Colonic mucosa (tissue), 4 donors: ENCODE results near the gene PFKP. TPM values are rescaled to one million over a fixed set of nuclear protein-coding genes. Genes with fewer than 3 reads are reported as not detected.

Source experiments
- DNase-seq: peaks from one replicate; pipeline ENCODE4 v3.0.0-alpha.2; 2020
- H3K27ac ChIP-seq: fragments of 200-600 bp; one replicate; pipeline ENCODE4 v1.8.0; 2021
- H3K27me3 ChIP-seq: fragments of 200-600 bp; one replicate; pipeline ENCODE4 v1.8.0; 2021
- H3K36me3 ChIP-seq: fragments of 200-600 bp; one replicate; pipeline ENCODE4 v1.8.0; 2021
- H3K4me1 ChIP-seq: fragments of 200-600 bp; one replicate; pipeline ENCODE4 v1.8.0; 2021; ENCODE audit warnings: mild to moderate bottlenecking
- H3K4me3 ChIP-seq: fragments of 200-600 bp; one replicate; pipeline ENCODE4 v1.8.0; 2021
- H3K9ac ChIP-seq, 2 donors: one replicate each; pipeline ENCODE4 v1.7.0; 2013; ENCODE audit warnings: control low read depth in 2 of 2, low read depth in 2 of 2, low read length in 2 of 2
- H3K9me3 ChIP-seq: fragments of 200-600 bp; one replicate; pipeline ENCODE4 v1.8.0; 2021
- intact Hi-C: fragments of 100-400 bp; cut with DNase I; formaldehyde crosslinking; loops from one replicate; pipeline ENCODE4 v1.14.1; 2022
- total RNA-seq, 2 donors: library from RNA; stranded (reverse); fragmentation: NEBNext Ultra II Directional in 1 of 2; extraction: Animal tissue kit (Norgen Biotek cat#: 25700) in 1 of 2; gene quantifications; one replicate each; pipeline ENCODE4 v1.2.1, GENCODE V29; 2021
- TF ChIP-seq, protein P1 (sequence below): fragments of 200-600 bp; IDR thresholded peaks from one replicate; pipeline ENCODE4 v1.8.0; 2022; ENCODE audit warnings: antibody characterized with exemption, mild to moderate bottlenecking
- donor health status: healthy.
- donor health status: DM: no; HTN: no; CAD: no.
- donor health status: DM: no; HTN: no; CAD: no.

The PFKP gene
- total RNA-seq, 2 donors from 2014 or later, result 134 to 209 TPM

DNA sequence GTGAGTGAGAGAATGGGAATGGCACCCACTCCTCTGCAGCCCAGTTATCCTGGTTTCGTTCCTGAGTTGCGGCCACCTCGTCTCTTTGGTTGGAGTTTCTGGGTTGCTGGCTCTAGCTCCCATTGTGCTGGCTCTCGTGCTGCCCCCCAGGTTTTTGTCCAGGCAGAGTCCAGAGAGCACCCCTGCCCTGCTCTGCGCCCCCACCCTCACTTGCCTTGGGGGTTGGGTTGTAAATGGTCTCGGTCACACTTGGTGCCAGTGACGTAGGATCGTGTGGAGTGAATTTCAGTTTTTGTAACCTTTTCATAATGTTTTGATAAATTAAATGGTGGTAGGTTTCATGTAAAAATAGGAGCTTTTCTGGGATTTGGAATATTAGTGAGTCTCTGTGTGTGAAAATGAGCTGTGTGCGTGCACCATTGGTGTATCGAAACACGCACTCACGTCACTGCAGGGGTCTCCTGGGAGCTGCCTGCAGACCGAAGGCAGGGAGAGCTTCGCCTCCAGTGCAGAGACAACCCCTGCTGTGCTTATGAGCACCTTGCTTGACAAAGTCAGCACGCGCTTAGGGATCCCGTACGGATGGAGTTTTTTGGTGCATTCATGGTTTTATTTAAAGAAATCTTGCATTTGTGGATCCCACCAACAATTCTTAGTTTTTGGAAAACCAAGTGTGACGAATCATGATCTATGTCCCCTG, 32.9 kb downstream of the PFKP start:
- Histone ChIP-seq H3K4me1 (peaks cover 6% of the 10 kb centered on the region), H3K36me3 (peaks cover 8% of the 10 kb centered on the region), H3K27ac (no peak overlapping the region), H3K9ac (no peak overlapping the region), H3K27me3 (no peaks in the 10 kb centered on the region), H3K9me3 (no peaks in the 10 kb centered on the region), H3K4me3 (no peak overlapping the region)
- intact Hi-C loops, result no loop called here
- TF ChIP-seq, protein P1, sequence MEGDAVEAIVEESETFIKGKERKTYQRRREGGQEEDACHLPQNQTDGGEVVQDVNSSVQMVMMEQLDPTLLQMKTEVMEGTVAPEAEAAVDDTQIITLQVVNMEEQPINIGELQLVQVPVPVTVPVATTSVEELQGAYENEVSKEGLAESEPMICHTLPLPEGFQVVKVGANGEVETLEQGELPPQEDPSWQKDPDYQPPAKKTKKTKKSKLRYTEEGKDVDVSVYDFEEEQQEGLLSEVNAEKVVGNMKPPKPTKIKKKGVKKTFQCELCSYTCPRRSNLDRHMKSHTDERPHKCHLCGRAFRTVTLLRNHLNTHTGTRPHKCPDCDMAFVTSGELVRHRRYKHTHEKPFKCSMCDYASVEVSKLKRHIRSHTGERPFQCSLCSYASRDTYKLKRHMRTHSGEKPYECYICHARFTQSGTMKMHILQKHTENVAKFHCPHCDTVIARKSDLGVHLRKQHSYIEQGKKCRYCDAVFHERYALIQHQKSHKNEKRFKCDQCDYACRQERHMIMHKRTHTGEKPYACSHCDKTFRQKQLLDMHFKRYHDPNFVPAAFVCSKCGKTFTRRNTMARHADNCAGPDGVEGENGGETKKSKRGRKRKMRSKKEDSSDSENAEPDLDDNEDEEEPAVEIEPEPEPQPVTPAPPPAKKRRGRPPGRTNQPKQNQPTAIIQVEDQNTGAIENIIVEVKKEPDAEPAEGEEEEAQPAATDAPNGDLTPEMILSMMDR, result no peak
- DNase-seq, result no peak

DNA sequence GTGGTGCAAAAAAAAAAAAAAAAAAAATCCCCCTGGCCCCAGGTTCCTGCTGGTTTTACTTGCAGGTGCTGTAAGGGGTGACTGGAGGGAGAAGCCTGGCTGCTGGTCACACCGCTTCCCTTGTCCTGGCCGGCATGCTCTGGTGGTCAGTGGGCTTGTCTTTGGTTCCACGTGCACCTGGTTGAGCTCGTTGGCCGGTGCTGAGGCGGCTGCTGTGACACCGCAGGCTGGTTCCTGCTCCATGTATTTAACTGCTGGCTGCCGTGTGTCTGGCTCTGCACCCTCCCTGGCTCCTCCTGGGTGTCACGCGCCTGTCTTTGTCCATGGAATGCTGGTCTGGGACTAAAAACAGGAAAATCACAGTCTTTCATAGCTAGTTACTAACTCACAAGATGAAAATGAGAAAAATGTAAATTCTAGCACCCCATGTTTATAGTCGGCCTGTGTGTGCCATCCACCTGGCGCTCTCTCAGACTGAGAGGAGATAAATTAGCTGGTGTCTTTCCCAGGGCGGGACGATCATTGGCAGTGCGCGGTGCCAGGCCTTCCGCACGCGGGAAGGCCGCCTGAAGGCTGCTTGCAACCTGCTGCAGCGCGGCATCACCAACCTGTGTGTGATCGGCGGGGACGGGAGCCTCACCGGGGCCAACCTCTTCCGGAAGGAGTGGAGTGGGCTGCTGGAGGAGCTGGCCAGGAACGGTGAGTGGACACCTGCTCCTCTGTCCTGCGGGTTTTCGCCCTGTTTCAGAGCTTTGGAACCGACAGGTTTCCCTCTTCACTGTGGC, 33.7 kb downstream of the PFKP start:
- Histone ChIP-seq H3K36me3 (peaks cover 8% of the 10 kb centered on the region), H3K9me3 (no peaks in the 10 kb centered on the region), H3K4me3 (no peak overlapping the region), H3K4me1 (peaks cover 4% of the 10 kb centered on the region), H3K27ac (no peak overlapping the region), H3K27me3 (no peaks in the 10 kb centered on the region), H3K9ac (no peak overlapping the region)
- intact Hi-C loops, result no loop called here
- no peak for DNase-seq
- TF ChIP-seq, protein P1, result no peak

DNA sequence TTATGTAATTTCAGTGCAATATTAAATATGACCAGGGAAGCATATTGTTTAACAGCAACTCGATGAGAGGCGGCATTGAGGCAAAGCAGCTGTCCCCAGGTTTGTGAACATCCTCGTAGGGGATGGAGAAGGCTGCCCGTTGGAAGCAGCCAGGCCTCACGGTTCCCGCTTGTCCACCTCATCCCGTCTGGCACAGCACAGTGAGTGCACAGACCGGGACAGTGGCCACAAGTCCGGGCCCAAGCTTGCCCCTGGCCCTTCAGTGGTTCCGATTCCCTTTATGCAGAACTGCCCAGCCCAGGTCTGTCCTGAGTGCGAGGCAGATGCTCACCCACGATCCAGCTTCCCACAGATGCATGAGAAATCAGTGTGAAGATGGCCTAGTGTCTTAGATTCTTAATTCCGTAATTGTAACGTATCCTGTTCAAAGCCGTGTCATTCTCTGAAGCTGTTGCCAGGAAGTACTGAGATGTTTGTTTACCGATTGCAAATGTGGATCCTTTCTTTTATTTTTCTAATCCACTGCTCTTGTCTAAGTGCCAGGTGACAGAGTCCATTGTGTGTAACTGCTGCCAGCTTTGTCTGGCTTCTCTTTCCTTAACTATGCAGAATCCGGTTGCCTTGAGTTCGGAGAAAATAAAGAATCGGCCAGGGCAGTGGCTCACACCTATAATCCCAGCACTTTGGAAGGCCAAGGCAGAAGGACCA, 35.5 kb downstream of the PFKP start:
- TF ChIP-seq, protein P1, result no peak
- no peaks in the 10 kb centered on the region for H3K27me3 ChIP-seq
- peaks cover 8% of the 10 kb centered on the region for H3K36me3 ChIP-seq
- H3K9me3 ChIP-seq, result no peaks in the 10 kb centered on the region
- peak; percentile 42 for DNase-seq
- H3K27ac ChIP-seq, result no peak overlapping the region
- intact Hi-C loops, result no loop called here
- H3K4me3 ChIP-seq, result no peak overlapping the region
- no peaks in the 10 kb centered on the region for H3K4me1 ChIP-seq
- H3K9ac ChIP-seq, result peak overlapping the region; percentile 19 to 43

DNA sequence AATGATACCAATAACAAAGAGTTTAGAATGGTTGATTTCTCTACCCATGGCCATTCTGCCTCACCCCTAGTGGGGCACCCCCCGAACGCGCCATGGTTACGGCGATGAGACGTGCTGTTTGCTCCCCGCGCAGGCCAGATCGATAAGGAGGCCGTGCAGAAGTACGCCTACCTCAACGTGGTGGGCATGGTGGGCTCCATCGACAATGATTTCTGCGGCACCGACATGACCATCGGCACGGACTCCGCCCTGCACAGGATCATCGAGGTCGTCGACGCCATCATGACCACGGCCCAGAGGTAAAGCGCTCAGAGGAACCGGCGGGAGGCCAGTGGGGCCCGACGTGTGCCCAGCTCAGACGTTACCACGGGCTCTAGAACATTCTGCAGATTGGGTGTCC, 36.3 kb downstream of the PFKP start:
- H3K4me1 ChIP-seq, result no peaks in the 10 kb centered on the region
- H3K27ac ChIP-seq, result no peak overlapping the region
- peaks cover 13% of the 10 kb centered on the region for H3K36me3 ChIP-seq
- no peaks in the 10 kb centered on the region for H3K27me3 ChIP-seq
- H3K4me3 ChIP-seq, result no peak overlapping the region
- no peak overlapping the region for H3K9ac ChIP-seq
- no peak for DNase-seq
- intact Hi-C loops, result no loop called here
- H3K9me3 ChIP-seq, result no peaks in the 10 kb centered on the region
- TF ChIP-seq, protein P1, result no peak

DNA sequence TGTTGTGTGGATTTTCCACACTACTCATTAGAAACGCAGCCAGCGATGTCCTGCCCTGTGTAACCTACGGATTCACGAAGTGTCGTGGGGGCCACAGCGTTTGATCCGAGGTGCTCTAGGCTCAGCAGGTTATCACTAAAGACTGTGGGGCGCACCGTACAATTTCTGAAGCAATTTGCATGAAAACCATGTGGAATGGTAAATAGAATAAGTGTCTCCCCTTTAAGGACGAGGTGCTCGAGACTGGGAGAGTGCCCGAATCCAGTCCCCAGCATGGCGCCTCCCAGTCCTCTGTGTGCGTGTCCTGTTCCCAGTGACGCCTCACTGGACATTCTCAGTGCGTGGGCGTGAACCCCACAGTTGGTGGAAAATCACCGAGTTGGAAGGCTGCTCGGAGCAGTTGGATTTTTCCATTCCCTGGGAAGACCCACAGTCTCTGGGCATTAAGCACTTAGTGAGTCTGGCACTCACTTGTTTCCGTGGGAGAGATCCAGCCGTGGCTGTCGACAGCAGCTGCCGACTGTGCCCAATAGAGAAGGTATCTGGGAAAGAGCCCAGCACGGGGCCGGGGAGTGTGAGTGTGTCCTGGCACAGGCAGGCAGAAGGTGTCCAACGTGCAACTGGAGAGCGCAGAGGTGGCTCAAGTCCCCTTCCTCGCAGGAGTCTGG, 37.0 kb downstream of the PFKP start:
- TF ChIP-seq, protein P1, result no peak
- intact Hi-C loops, result no loop called here
- no peak for DNase-seq
- Histone ChIP-seq H3K4me1 (no peaks in the 10 kb centered on the region), H3K36me3 (peaks cover 20% of the 10 kb centered on the region), H3K9ac (no peak overlapping the region), H3K27me3 (no peaks in the 10 kb centered on the region), H3K27ac (no peak overlapping the region), H3K4me3 (no peak overlapping the region), H3K9me3 (no peaks in the 10 kb centered on the region)
